Brain microvascular endothelial cell (primary cell): ENCODE data around the gene EPB41.

ENCODE experiments used
- DNase-seq: peaks from one replicate; pipeline ENCODE4 v3.0.0-alpha.2; 2020
- H3K27ac ChIP-seq: fragments of 250-450 bp; sonication (Bioruptor Pico); 2 replicates; pipeline ENCODE4 v1.5.1; 2020; ENCODE audit warnings: mild to moderate bottlenecking, moderate library complexity
- H3K27me3 ChIP-seq: fragments of 250-450 bp; sonication (Bioruptor Pico); replicated peaks from 2 replicates; pipeline ENCODE4 v1.5.1; 2020; ENCODE audit warnings: mild to moderate bottlenecking
- H3K36me3 ChIP-seq: fragments of 250-450 bp; sonication (Bioruptor Pico); replicated peaks from 2 replicates; pipeline ENCODE4 v1.5.1; 2020; ENCODE audit warnings: mild to moderate bottlenecking
- H3K4me3 ChIP-seq: 2 replicates; pipeline ENCODE4 v1.5.1; 2011; ENCODE audit warnings: low read depth, mild to moderate bottlenecking, control low read depth, low read length, moderate library complexity
- CTCF ChIP-seq: IDR thresholded peaks from 2 replicates; pipeline ENCODE4 v1.5.1; 2011; ENCODE audit warnings: low read depth, mild to moderate bottlenecking, moderate library complexity, low read length, control low read depth, inconsistent platforms; ENCODE audit errors: missing control alignments
- in situ Hi-C: cut with HindIII; loops from 2 replicates; pipeline ENCODE4 v1.10.0; 2017; ENCODE audit warnings: low sequenced_read_pairs, low pct_ligation_motif_present

The EPB41 gene

DNA sequence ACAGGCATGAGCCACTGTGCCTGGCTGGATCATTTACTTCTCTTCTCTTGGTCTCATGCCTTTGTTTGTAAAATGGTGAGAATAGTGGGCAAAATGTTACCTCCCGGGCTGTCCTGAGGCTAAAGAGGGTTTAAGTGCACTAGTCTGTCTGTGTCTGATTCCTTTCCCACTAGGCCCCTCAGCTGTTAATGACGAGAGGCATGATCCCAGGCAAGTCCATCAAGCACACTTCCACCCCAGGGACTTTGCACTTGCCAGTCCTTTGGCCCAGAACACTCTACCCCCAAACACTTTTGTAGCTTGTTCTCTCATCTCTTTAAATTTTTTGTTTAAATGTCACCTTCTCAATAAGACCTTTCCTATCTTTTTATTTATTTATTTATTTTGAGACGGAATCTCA, 13.8 kb upstream of the EPB41 start:
- TF ChIP-seq CTCF: no peak

DNA sequence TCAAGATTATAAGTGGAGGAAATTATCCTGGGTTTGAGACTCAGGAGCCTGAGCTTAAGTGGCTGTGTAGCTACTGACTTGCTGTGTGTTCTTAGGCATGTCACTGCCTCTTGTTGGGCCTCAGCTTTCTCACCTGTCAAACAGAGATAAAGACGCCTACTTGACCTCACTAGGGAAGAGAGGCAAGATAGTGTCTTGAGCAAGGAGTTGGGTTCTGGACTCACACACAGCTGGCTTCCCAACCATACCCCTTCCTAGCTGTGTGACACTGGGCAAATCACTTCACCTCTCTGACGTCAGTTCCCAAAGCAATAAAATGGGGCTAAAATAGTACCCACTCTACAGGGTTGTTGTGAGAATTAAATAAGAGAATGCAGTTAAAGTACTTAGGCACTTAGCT, 11.6 kb upstream of the EPB41 start:
- in situ Hi-C loops: no loop called here
- H3K27ac ChIP-seq: no peak overlapping the region
- DNase-seq: no peak
- H3K4me3 ChIP-seq: no peak overlapping the region
- no peaks in the 10 kb centered on the region for H3K27me3 ChIP-seq
- TF ChIP-seq CTCF: no peak
- no peaks in the 10 kb centered on the region for H3K36me3 ChIP-seq

More for the DNA sequence above, 13.8 kb upstream of the EPB41 start:
- no peak for DNase-seq
- H3K36me3 ChIP-seq: no peaks in the 10 kb centered on the region
- in situ Hi-C loops: no loop called here
- H3K27me3 ChIP-seq: no peaks in the 10 kb centered on the region
- H3K27ac ChIP-seq: no peak overlapping the region
- H3K4me3 ChIP-seq: no peak overlapping the region

DNA sequence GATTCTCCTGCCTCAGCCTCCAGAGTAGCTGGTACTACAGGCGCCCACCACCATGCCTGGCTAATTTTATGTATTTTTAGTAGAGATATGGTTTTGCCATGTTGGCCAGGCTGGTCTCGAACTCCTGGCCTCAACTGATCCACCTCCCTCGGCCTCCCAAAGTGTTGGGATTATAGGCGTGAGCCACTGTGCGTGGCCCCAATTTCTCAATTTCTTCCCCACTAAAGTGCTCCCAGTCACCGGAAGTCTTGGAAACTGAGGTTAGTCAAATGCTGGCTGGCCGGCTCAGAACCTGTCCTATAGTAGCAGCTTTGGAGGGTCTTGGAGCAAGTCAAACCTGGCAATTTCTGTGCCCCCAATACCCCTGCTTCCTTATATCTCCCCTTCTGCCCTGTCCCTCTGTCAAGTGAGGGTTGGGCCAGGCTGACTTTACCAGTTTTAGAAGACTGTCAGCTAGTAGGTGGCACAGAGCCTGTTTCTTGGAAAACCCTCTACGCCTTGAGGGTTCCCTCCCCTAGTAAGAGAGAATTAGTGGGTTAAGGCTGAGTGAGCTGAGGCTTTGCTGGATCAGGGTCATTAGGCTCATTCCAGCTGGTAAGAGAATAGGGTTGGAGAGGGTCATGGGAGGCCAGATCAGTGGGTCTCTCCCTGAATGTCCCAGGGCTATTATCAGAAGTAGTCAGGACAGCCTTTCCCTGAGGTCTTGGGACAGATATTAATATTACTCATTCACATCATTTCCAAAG, 8.3 kb upstream of the EPB41 start:
- in situ Hi-C loops: no loop called here
- DNase-seq: no peak
- Histone ChIP-seq H3K4me3 (no peak overlapping the region), H3K27me3 (no peaks in the 10 kb centered on the region), H3K27ac (no peak overlapping the region), H3K36me3 (no peaks in the 10 kb centered on the region)
- TF ChIP-seq CTCF: no peak

GRCh38 chr1:28909198-28909597, 5.2 kb upstream of the EPB41 start:
- Histone ChIP-seq H3K27me3 (no peaks in the 10 kb centered on the region), H3K4me3 (no peak overlapping the region), H3K36me3 (no peaks in the 10 kb centered on the region), H3K27ac (no peak overlapping the region)
- in situ Hi-C loops: no loop called here
- TF ChIP-seq CTCF: no peak
- DNase-seq: no peak

DNA sequence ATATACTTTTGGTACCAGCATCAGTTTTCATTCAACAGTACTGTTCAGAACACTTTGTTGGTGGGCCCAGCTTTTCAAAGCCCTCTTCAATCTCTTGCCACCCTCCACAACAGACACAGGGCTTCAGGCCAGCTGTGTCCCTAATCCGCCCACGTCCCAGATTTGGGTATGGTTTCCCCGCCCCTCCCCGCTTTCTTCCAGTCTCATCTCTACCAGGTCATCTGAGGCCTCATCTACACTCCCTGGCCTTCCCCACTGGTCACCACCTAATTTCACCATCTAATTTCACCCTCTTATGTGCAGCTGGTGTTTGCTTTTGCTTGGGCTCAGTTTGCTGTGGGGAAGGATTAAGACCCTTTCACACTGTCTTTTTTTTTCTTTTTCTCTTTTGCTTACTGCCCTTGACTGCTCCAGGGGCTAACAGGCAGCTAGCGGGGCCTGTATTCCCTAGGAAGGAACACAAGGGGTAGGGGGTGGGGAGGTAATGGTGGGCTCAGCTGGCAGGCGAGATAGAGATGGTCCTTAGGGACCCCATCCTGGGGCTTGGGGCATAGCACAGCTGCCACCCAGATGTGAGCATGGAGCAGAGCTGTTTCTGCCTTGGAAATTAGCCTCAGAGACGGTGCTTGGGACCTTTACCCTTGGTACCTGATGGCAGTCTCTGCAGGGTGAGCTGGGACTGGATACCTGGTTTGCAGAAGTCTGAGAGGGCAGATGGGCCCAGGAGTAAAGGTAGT, 3.8 kb upstream of the EPB41 start:
- Histone ChIP-seq H3K4me3 (no peak overlapping the region), H3K27ac (no peak overlapping the region), H3K27me3 (no peaks in the 10 kb centered on the region), H3K36me3 (no peaks in the 10 kb centered on the region)
- in situ Hi-C loops: no loop called here
- DNase-seq: no peak
- no peak for TF ChIP-seq CTCF
